Fibroblast of villous mesenchyme (primary cell): ENCODE results near the gene KLK6. TPM values are rescaled to one million over a fixed set of nuclear protein-coding genes. Genes with fewer than 3 reads are reported as not detected.

ENCODE experiments used
- DNase-seq: peaks from one replicate; pipeline ENCODE4 v3.0.0-alpha.2; 2010; ENCODE audit warnings: low read depth
- H3K4me3 ChIP-seq: 2 replicates; pipeline ENCODE4 v1.5.1; 2011; ENCODE audit warnings: low read depth, mild to moderate bottlenecking, low read length
- total RNA-seq: library from RNA; depleted of rRNA; stranded (reverse); fragments of >200 nt; gene quantifications from 2 replicates; pipeline ENCODE4 v1.2.3, GENCODE V29; 2012
- TF ChIP-seq, protein P1 (sequence below): IDR thresholded peaks from 2 replicates; pipeline ENCODE4 v1.5.1; 2012; ENCODE audit warnings: low read depth, mild to moderate bottlenecking, low read length; ENCODE audit not compliant: insufficient read depth

The KLK6 gene
- total RNA-seq, 1 donor = not detected

DNA sequence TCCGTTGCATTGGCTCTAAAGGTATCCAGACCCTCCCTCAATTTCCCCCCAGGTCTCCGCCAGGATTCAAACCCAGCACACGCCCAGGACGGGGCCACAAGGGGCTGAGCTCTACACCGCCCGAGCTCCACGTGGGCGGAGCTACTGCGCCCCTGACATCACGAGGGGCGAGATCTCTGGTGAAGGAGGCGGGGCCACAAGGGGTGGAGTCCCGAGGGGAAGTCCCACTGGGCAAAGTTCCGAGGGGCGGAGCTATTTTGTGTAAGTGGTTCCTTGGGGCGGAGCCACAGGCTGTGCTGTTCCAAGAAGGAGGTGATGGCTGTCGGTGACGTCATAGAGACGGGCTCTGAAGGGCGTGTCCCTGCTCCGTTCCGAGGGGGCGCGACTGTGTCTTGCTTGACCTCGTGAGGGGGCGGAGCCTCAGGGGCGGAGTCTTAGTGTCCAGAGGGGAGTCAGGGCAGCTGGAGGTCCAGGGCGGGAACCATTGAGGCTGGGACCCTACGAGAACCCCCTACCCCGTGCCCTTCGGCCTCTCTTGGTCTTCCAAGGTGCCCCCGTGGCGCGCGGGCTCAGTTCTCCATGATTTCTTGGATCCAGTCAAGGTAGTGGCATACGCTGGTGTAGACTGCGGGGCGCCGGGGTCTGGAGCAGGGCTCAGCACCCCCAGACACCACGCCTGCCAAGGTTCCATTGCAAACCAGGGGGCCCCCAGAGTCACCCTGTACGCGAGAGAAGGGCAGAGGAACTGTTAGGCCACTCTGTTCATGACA lies 33.3 kb upstream of the KLK6 start:
- no peak for DNase-seq
- TF ChIP-seq, protein P1, sequence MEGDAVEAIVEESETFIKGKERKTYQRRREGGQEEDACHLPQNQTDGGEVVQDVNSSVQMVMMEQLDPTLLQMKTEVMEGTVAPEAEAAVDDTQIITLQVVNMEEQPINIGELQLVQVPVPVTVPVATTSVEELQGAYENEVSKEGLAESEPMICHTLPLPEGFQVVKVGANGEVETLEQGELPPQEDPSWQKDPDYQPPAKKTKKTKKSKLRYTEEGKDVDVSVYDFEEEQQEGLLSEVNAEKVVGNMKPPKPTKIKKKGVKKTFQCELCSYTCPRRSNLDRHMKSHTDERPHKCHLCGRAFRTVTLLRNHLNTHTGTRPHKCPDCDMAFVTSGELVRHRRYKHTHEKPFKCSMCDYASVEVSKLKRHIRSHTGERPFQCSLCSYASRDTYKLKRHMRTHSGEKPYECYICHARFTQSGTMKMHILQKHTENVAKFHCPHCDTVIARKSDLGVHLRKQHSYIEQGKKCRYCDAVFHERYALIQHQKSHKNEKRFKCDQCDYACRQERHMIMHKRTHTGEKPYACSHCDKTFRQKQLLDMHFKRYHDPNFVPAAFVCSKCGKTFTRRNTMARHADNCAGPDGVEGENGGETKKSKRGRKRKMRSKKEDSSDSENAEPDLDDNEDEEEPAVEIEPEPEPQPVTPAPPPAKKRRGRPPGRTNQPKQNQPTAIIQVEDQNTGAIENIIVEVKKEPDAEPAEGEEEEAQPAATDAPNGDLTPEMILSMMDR = no peak
- no peak overlapping the region for H3K4me3 ChIP-seq

DNA sequence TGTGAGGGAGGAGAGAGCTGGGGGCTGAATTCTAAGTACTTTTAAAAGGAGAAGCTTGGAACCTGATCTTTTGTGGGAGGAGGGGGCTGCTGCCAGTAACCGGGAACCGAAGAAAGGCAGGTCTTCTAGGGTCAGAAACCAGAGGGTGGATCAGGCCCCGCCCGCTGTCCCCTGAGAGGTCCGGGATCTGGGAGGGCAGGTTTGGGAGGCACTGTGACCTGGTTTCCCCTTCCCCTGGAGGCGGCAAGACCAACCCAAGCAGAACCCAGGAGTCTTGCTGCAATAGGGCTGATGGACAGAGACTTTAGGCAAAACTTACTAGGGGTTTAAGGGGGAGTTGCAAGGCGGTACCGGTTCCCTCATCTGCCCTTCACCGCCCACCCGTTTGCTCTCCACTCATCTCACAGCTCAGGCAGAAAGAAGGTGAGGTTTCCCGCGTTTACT lies 32.7 kb upstream of the KLK6 start:
- TF ChIP-seq, protein P1 = no peak
- DNase-seq = no peak
- no peak overlapping the region for H3K4me3 ChIP-seq

DNA sequence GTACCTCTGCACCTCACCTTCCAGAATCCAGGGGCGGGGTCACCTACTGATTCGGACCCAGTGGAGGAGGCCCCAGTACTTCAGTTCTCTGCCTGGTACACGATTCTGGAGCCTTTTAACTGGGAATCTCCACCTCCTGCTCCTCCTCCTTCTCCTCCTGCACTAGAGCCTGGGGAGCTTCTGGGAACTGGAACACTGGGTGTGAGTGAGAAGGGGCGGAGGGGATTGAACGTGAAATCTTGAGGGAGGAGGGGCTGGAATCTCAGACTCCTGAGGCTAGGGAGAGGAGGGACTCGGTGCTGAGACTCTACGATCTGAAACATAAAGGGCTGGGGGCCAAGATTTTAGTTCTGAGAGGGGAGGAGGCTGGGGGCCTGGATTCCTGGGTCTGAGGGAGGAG lies 32.1 kb upstream of the KLK6 start, which contains the start of gene KLK8:
TSS of gene KLK8 (minus strand) at position 90 of the 400 bp plus-strand sequence. CDS start 437 bp downstream, outside the sequence.
- TF ChIP-seq, protein P1 = no peak

DNA sequence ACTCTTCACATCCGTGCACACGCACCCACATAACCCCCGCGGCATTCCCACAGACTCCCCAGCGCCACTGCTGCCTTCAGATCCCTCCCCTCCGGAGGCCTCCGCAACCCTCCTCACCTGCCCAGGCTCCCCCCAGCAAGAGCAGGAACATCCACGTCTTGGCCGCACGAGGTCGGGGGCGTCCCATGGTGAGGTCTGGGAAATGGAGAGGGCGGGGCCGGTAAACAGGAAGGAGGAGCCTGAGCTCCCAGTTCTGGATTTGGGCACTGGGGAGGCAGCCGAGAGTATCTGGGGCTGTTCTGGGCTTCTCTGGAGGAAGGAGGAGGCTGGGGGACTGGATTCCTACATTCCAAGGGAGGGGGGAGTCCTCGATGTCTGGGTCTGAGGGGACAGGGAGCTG lies 31.6 kb upstream of the KLK6 start:
- H3K4me3 ChIP-seq = no peak overlapping the region
- DNase-seq = no peak
- TF ChIP-seq, protein P1 = no peak

More for the DNA sequence above, 32.1 kb upstream of the KLK6 start, which contains the start of gene KLK8:
- no peak for DNase-seq
- H3K4me3 ChIP-seq = no peak within 1 kb of the TSS

DNA sequence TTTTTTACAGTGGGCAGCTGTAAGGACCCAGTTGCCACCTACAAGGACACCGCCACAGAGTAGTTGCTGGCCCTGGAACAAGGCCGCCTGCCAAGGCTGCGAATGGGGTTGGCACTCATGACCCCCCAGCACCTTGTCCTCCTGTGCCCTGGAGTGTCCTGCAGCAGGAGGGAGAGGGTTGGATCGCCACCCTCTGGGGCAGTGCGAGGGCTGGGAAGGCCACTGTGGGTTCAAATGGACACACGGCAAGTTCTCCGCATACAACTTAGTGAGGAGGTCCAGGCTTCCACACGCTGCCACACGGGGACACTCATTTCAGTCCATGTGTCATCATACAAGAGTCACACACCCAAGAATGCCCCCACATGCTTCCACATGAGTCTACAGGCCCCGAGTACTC lies 31.0 kb upstream of the KLK6 start:
- TF ChIP-seq, protein P1 = no peak
- no peak overlapping the region for H3K4me3 ChIP-seq
- no peak for DNase-seq

DNA sequence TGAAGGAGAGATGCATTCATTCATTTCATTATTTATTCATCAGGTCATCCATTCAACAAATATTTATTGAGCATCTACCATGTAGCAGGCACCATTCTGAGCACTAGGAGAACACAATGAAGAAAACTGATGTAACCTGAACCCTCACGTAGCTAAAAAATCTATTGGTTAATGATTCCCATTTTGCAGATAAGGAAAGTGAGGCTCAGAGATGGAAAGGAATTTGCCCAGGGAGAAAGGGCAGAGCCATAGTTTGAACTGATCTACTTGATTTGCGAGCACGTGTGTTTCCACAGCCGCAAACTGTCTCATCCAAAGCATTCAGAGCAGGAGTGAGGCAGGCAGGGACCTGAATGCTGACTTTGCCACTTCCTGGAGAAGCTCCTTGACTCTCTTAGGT lies 29.3 kb upstream of the KLK6 start:
- no peak overlapping the region for H3K4me3 ChIP-seq
- no peak for DNase-seq
- TF ChIP-seq, protein P1 = no peak
